C1 segment of cervical spinal cord (tissue), 14 donors: ENCODE data around the gene CD3G.

ENCODE experiments used
- DNase-seq, 14 donors: peaks; one replicate each; lab custom pipeline; 2025; lab: John Stamatoyannopoulos, UW

CD3G gene

GRCh38 chr11:118322721-118323120, 21.4 kb upstream of the CD3G start:
- DNase-seq: no peak

DNA sequence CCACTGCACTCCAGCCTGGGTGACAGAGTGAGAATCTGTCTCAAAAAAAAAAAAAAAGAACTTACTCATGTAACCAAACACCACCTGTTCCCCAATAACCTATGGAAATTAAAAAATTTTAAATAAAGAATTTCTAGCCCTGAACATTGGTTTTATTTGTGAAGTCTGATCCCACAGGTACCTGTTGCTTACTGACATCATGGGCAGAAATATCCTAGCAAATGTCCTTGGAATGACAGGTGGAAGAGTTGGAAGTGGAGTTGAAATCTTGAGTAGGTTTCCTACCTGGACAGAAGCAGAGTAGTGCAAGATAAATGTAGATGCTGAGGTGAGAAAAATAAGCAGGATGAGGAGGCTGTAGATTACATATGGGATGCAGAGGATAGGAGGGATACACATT, 18.9 kb upstream of the CD3G start:
- no peak for DNase-seq

DNA sequence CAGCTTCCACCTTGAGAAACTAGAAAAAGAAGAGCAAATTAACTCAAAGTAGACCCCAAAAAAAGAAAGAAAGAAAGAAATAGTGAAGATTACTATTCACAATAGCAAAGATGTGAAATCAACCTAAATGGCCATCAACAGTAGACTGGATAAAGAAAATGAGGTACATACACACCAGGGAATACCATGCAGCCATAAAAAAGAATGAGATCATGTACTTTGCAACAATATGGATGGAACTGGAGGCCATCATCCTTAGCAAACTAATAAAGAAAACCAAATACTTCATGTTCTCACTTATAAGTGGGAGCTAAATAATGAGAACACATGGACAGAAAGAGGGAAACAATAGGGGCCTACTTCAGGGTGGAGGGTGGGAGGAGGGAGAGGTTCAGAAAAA, 15.4 kb upstream of the CD3G start:
- no peak for DNase-seq

DNA sequence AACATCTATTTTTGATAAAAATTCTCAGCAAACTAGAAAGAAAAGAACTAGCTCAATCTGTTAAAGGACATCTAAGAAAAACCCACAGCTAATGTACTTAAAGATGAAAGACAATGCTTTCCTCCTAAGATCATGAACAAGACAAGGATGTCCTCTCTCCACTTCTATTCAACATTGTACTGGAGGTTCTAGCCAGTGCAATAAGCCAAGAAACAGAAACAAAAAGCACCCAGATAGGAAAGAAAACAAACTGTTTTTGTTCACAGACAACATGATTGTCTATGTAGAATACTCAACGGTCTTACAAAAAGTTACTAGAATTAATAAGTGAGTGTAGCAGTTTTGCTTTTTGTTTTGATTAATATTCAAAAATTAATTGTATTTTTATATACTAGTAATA, 9.4 kb upstream of the CD3G start:
- DNase-seq: no peak

GRCh38 chr11:118338637-118339061, 5.5 kb upstream of the CD3G start:
- DNase-seq: no peak

DNA sequence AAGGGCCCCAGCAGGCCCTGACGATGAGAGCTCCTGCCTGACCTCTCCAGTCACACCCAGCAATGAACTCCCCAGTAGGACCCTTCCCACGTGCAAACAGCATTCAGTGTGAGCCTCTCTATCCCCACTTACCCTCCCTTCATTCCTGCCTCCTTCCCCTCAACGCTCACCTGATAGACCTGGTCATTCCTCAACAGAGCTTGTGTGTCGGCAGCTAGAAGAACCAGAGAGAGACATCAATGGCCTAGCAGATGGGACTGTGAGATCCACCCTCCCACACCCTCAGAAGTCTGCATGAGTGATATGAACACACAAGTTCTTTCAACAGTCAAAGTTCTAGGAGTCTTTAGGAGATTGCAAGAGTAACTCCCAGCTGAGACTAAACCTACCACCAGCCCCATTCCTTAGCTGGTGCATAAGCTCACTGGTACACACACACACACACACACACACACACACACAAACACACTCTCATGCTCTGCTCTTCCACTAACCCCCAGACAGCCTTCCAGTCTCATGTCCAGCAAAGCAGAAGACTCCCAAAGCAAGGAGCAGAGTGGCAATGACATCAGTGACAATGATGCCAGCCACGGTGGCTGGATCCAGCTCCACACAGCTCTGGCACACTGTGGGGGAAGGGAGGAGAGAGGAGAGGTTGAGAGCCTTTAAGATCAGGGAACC, 4.7 kb upstream of the CD3G start:
- no peak for DNase-seq

GRCh38 chr11:118340449-118340848, 3.7 kb upstream of the CD3G start:
- DNase-seq: no peak

GRCh38 chr11:118341261-118341660, 2.9 kb upstream of the CD3G start:
- DNase-seq: no peak

- no peak for DNase-seq
Observed at GRCh38 chr11:118341815-118342489, 2.2 kb upstream of the CD3G start.

- no peak for DNase-seq
Observed at GRCh38 chr11:118342503-118343161, 1.5 kb upstream of the CD3G start, which contains the start of gene CD3D. TSS of gene CD3D (minus strand) at chr11:118342705. CDS start at chr11:118342607, 98 bp downstream.

DNA sequence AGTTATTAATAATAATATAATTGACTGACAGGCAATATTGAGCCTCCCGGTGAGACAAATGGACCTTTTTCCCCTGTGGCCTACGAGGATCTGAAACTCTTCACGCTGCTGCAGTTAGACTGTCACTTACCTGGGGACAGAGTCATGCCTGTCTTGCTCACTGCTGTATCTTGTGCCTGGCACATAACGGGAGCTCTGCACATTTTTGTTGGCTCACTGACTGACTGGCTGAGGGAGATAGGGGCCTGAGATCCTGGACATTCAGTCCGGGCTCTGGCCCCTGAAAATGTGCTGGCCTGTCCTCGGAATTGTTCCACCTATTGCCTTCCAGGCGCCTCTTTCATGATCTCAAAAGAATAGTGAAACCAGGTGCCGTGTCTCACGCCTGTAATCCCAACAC, 896 bp upstream of the CD3G start:
- no peak for DNase-seq

GRCh38 chr11:118349475-118349874, 5.3 kb downstream of the CD3G start:
- no peak for DNase-seq

DNA sequence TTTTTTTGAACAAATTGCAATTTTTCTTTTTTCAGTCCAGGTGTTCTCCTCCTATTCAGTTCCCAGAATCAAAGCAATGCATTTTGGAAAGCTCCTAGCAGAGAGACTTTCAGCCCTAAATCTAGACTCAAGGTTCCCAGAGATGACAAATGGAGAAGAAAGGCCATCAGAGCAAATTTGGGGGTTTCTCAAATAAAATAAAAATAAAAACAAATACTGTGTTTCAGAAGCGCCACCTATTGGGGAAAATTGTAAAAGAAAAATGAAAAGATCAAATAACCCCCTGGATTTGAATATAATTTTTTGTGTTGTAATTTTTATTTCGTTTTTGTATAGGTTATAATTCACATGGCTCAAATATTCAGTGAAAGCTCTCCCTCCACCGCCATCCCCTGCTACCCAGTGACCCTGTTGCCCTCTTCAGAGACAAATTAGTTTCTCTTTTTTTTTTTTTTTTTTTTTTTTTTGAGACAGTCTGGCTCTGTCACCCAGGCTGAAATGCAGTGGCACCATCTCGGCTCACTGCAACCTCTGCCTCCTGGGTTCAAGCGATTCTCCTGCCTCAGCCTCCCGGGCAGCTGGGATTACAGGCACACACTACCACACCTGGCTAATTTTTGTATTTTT, 9.1 kb downstream of the CD3G start:
- DNase-seq: no peak

GRCh38 chr11:118358071-118358470, 13.9 kb downstream of the CD3G start:
- DNase-seq: no peak

DNA sequence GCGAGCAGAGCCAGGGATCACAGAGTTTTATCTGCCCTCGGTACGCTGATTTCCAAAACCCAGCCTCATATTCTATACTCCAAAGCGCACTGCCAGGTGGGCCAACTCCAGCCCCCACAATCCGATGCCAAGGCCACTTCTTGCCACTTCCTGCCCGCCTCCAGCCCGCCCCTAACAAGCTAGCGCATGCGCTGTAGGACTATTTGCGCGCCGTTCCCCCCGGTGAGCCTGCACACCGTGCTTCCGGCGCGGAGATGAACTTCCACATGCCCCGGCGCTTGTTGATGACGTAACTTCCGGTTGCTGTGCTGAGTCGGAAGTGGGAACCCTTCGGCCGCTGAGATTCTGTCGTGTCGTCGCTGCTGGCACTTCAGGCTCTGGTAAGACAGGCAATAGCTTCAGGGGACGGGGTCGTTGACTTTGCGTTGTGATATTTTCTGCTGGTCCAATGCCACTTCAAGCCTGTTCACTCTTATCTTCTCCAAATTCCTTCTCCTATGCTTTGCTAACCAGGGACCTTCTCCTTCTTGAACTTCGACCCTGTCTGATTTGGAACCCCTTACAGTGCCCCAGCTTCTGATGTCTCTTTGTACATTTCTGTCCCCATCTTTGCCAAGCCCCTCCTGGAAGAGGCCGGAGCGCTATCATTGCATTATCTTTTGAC, 15.3 kb downstream of the CD3G start, which contains the start of gene UBE4A:
Gene UBE4A (plus strand): TSS at position 306 of the 664 bp plus-strand sequence. CDS start 5,481 bp downstream, outside the sequence.
- DNase-seq: peak; percentile 66 to 97 (median 88)

- DNase-seq: peak in 1 of 14 donors; percentile 91
Observed at GRCh38 chr11:118364956-118365615, 20.9 kb downstream of the CD3G start.

- DNase-seq: peak in 2 of 14 donors; percentile 0 to 95
Observed at GRCh38 chr11:118366287-118366686, 22.1 kb downstream of the CD3G start.

GRCh38 chr11:118370774-118371173, 26.6 kb downstream of the CD3G start:
- DNase-seq: no peak

DNA sequence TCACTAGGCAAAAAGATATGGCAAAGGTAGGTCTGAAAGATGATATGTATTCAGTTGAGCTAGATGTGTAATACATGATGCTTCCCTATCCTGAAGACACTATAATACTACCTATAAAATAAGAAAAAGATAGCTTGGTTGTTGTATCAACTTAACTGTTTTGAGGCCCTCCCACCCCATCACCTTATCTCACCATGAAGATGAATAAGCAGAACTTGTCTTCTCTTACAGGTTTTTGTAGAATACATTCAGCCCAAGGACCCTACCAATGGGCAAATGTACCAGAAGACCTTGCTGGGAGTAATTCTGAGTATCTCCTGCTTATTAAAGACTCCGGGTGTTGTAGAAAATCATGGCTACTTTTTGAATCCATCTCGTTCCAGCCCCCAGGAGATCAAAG, 29.1 kb downstream of the CD3G start:
- no peak for DNase-seq

- DNase-seq: no peak
Observed at GRCh38 chr11:118373871-118374270, 29.7 kb downstream of the CD3G start.

- no peak for DNase-seq
Observed at GRCh38 chr11:118374729-118375128, 30.6 kb downstream of the CD3G start.
